DMS53 treated with DMSO at 0.1 percent for 48 hours (cell line): Measurements from ENCODE around the gene SPIN2B.

ENCODE experiments used
- DNase-seq: peaks from one replicate; lab custom pipeline; 2025; ENCODE audit not compliant: unreplicated experiment; lab: John Stamatoyannopoulos, UW

Gene SPIN2B

DNA sequence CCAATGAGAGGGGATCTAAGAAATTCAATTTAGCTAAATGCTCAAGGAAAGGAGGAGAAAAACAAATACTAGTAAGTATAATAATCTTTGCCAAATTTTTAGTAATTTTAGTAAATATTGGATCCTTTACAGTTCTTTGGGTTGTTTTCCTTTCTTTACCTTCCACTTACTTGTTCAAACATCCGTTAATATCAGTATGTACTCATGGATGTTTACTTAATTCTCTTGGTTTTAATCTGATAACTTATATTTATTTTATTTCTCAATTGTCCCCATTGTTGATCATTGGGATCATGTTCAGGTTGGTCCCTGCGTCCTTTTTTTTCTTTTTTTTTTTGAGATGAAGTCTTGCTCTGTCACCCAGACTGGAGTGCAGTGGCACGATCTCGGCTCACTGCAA is 46.9 kb downstream of the SPIN2B start:
- DNase-seq, result no peak

DNA sequence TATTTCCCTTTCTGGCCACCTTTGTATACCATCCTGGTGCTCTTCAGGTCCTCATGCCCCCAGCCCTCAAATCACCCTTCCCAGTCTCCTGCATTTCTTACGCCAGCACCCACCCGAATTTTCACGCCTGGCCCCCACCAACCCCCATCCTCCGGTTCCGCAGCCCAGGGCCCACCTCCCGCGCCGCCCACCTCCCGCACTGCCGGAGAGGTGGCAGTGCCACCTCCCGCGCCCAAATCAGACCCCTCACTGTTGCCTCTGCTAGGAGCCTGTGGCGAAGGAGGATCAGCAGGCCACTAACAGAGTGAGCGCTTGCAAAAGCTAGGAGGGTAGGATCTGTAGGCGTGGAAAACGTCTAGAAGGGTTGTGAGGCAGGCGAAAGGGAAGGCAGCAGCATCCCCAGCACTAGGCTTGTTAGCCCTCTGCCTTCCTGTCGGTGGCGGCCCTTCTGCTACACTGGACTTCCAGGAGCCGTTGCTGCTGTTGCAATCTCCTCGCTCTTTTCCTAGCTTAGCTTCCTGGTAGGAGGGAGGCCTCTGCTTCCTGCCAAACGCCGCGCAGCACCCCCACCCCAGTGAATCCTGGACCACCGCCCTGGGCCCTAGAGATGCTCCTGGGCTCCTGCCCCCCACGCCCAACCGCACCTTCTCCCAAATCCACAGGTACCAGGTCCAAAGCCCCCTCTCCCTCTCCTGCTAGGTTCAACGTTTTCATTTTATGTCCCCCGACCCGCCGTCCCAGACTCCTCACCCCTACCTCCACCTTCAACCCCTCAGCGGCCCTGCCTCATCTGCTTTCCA is 51.0 kb downstream of the SPIN2B start:
- DNase-seq, result no peak
